ENCODE results near the gene NSG1.
"Not testable (repeated sequence)": the region's sequence is repeated elsewhere in the genome, so short reads cannot be mapped to it uniquely, and the experiment has no call there.

The NSG1 gene, protein sequence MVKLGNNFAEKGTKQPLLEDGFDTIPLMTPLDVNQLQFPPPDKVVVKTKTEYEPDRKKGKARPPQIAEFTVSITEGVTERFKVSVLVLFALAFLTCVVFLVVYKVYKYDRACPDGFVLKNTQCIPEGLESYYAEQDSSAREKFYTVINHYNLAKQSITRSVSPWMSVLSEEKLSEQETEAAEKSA

DNA sequence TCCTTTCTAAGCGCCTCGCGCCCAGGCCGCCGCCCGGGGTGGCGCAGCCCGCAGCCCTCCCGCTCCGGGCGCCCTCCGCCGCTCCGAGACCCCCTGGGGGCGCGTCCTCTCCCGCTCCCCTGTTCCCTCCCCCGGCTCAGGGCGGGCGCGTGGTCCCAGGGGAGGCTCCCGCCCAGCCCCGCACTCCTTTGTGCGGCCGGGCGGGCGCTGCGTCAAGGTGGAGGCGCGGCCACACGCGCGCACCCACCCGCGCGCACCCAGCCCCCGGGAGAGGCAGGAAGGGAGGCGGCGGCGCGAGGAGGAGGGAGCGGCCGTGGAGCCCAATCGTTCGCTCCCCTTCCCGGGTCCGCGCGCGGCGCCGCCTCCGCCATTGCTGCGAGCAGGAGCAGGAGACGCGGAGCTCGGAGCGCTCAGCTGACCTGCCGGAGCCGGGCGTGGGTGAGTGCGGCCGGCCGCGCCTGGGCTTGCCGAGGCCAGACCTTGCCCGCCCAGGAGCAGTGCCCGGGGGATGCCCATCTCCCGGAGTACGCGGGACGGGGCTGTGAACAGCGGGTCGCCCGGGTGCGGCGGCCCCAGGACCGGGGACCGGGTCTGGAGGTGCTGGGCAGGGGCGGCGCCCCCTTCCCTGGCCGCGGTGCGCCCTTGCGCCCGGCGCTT is at the start of gene NSG1:
NSG1 (plus strand) TSS at position 367 of the 657 bp plus-strand sequence. CDS start 528 bp downstream, outside the sequence.
- DNase-seq, result peak; percentile 43

DNA sequence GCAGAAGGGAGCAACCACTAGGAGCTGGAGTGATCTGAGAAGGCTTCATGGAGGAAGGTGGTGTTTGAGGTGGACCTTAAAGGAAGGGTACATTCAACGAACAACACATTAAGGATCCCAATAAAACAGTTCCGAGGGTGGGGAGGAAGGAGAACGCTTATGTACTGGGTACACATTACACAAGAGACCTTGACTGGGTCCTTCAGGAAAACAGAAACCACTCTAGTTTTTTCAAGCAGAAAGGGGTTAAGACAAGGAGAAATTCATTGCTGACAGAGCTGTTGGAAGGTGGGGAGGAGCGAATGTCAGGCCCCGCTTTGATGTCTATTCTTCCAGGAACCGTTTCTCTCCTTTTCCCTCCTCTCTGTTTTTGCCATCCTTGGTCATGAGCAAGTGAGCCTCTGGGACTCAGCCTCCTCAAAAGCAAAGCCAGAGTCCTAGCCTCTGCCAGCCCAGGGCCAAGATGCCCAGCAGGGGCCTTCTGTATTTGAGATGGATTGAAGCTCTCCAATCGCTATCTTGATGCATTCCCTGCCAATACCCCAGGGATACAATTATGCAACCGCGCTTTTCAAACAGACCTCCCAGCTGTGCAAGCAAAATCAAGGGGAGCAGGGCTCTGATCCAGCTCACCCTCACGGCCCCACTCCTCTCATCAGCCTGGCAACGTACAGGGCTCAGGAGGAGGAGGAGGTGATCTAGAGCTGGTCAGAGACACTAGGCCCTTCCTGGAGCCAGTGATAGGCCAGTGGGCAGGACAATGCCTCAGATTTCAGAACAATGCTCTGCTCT is 48.5 kb upstream of the NSG1 start:
- no peak for DNase-seq

DNA sequence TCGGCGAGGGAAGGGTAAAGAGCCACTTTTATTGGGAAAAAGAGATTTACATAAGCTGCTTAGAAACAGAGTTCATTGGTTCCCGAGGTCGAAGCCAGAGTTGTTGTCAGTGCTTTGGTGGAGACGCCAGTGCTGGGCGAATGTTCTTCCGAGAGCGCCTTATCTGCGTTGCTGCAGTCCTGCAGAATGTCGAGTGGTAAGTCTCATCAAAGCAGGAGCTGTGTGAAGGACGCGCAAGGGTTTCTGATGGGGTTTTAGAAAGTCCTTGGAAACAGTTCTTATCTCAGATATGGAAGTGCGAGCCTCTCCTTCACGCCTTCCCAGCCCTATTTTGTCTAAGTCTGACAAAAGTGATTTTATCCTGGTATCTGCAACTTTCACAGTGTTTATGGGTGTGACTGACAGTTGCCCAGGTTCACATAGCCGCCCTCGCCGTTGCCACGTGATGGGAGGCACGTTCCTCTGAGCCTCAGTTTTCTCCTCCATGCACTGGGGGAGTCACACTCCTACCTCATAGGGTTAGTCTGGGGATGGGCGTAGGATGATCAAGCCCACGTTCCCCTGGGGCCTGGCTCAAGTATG is 47.3 kb upstream of the NSG1 start:
- no peak for DNase-seq

DNA sequence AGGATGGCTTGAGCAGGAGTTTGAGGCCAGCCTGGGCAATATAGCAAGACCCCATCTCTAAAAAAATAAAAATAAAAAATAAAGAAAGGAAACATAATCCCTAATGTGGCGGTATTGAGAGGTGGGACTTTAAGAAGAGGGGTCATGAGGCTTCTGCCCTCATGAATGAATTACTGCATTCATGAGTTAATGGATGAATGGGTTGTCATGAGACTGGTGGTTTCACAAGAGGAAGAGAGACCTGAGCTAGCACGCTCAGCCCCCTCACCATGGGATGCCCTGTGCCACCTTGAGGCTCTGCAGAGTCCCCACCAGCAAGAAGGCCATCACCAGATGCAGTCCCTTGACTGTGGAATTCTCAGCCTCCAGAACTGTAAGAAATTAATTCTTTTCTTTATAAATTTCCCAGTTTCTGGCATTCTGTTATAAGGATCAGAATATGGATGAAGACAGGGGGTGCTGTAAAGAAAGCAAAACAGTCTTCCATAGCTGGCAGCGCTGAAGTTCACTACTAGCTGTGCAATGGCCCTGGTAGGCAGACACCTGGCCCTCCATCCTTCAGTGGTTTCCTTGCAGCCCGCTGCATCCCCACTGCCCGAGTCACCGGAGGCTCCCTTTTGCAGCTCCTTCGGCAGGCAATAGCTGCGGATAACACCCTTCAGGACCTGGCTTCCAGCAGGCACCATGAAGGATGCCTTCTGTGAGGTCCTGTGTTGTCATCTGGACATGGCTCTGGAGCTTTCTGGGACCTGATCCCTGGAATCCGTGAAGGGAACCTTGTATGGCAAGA is 44.8 kb upstream of the NSG1 start:
- DNase-seq, result no peak

DNA sequence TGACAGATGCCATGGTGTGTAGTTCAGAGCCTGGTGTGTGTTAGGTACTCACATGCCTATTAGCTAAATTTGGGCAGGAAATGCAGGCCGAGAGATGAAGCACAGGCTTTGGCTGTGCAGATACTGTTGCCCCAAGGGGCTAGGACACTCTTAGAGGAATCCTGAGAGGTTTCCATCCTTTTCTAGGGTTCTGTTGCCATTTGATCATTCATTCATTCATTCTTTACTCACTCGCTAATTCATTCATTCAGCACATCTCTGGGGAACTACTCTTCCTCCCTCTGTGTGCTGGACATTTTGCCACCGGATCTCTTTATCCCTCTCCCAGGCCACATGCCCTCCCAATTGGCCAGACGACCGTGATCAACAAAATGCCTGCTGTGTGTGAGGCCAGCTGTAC is 43.9 kb upstream of the NSG1 start:
- no peak for DNase-seq

DNA sequence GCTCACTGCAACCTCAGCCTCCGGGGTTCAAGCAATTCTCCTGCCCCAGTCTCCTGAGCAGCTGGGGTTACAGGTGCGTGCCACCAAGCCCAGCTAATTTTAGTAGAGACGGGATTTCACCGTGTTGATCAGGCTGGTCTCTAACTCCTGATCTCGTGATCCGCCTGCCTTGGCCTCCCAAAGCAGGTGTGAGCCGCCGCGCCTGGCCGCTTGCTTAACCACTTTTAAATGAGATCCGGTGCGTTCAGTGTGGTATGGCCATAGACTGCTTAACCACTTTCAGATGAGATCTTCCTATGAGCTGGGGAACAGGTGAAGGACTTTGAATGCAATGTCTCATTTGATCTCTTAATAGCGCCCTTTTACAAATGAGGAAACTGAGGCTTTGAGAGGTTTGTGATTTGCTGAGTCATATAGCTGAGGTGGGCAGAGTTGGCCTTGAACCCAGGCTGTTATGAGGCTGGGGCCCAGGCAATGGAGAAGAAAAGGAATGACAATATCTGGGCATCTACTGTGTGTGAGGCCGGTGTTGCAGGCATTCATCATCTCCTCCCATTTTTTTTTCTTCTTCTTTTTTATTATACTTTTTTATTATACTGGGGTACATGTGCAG is 41.9 kb upstream of the NSG1 start:
- no peak for DNase-seq

DNA sequence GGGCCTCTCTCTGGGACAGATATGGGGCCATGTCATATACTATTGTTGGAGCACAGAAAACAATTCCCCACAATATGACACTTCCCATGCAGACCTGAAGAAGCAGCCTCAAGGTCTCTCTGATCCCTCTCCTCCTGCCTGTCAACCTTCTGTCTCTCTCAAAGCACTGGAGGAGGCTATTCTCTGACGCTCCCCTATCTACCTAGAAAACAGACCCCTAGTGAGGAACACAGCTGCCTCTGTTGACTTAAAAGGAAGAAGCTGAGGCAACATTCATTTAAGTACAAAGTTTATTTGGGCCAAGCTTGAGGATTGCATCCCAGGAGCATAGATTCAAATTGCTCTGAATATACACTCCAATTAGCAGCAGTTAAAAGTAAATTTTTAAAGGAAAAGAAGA is 39.3 kb upstream of the NSG1 start:
- DNase-seq, result no peak

DNA sequence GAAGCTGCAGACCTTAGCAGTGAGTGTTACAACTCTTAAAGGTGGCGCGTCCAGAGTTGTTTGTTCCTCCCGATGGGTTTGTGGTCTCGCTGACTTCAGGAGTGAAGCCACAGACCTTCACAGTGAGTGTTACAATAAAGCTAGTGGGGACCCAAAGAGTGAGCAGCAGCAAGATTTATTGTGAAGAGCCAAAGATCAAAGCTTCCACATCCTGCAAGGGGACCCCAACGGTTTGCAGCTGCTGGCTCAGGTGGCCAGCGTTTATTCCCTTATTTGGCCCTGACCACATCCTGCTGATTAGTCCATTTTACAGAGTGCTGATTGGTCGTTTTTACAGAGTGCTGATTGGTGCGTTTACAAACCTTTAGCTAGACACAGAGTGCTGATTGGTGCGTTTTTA is 38.3 kb upstream of the NSG1 start:
- not testable (repeated sequence) for DNase-seq

DNA sequence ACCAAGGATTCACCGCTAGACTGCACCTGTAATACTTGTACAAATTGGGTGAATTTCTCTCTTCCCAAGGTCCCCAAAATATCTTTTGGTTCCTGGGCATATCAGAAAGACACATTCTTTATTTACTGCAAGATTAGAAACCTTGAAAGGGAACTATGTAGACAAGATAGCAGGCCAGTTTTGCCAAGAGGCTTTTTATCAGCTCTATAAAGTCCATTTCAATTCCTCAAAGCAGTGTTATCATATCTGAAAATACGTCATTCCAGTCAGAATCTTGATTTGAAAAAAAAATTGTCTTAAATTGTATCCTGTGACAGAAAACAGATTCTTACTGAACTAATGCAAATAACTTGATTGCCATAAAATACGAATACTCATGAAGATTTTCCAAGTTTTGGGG is 37.0 kb upstream of the NSG1 start:
- DNase-seq, result no peak

DNA sequence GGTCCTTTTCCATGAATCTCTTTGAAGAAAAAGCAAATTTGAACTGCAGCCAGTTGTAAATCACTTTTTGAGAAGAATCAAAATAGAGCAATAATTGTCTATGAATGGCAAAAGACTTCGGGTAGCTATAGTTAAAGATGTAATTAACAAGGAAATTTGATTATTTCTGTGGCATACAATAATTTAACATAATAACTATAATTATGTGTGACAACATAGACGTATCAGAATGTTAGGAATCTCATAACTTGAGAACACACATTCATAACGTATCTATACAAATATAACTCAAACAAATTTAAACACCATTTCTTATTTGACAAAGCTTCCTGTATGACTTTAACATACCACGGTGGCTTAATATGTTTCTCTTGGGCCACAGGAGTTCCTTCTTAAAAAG is 36.0 kb upstream of the NSG1 start:
- no peak for DNase-seq

DNA sequence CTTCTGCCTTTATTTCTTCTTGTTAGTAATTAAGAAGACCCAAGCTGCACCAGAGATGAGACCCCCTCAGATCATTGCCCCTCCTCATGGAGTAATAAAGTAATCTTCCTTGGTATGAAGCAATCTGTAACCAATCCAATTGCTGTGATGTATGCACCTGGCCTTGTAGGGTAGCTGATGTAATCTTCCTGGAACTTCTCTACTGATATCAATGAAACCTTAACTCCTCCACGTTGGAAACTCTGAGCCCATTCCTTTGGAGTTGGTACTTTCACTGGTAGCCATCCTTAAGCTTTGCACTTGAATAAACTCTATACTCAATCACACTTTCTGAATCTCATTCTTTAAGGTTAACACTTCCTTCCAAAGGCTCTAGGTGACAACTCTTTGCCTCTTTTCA is 31.6 kb upstream of the NSG1 start:
- no peak for DNase-seq

DNA sequence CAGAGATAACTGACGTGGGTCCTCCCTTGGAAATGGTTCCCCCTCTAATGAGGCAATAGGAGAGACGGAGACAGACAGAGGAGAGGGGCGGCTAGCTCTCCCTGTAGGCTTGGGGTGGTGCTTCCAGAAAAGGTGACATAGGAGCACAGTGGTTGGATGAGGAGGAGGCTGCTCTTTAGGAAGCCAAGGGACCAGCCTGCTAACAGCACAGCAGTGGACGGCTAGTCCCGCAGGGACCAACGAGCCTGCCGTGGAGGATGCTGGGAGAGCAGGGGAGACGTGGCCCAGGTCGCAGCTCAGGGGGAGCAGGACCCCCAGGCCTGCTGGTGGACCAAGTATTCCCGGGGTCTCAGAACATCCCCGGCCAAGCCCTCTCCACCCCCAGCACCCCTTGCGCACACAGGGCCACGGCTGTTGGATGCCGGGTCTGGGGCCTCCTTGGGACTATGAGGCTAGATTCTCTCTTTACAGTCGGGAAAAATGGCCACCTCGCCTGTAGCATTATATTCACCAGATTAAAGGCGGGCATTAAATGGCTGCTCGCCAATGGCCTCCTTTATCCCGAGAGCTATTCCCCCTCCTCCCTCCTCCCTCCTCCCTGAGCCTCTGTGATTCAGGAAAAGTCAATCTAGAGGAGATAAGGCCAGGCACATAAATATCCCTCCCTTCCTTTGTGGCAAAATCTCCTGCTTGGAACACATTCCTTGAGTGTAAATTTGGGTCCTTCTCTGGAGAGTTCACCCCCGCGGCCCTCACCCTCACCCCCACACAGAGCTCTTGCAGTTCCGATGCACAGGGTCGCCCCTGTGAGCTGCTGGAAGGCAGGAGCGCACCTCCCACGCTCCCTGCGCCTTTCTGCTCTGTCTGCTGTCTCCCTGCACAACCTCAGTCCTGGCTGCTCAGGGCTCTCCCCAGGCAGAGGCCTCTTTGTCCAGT is 30.5 kb upstream of the NSG1 start:
- no peak for DNase-seq

DNA sequence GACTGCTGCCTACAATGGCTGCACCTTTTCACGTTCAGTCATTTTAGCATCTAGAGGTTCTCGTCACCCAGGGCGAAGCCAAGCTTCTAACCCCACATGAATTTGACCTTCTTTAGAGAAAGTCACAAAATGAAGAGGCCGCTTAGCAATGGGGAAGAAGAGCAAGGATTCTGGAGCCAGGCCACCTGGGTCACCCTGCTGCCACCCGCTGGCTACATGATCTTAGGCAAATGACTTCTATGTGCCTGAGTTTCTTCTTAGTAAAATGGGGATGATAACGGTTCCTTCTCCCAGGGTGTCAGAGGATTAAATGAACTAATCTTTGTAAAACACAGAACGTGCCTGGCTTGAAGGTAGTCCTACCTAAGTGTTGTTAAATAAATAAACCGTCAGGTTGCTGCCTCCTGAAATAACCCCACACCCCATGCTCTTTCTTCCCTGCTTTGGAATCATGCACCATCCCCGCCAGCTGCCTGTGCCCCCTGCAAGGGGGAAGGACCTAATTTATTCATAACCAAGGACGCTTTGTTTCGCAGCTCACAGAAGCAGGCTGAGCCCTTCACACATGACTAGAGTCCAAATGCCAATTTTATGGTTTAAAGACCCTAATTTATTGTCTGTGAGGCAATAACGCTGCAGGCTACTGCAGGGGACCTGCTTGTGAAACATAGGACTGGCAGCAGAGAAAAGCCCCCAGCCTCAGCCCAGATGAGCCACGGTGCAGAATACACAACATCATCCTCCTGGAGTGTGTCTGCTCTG is 28.6 kb upstream of the NSG1 start:
- no peak for DNase-seq

DNA sequence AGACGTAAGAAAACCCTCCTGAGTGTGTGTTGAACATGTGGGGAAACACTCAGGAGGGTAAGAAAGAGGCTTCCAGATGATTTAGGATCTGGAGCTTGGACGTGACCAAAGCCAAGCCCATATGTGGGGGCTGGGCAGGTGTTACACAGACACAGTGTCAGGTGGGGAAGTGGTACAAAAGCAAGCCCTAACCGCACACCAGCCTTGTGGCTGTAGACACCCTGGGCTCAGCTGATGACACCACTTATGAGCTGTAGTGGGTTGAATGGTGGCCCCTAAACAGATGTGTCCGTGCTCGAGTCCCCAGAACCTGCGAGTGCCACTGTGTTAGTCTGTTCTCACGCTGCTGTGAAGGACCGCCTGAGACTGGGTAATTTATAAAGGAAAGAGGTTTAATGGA is 25.0 kb upstream of the NSG1 start:
- no peak for DNase-seq

DNA sequence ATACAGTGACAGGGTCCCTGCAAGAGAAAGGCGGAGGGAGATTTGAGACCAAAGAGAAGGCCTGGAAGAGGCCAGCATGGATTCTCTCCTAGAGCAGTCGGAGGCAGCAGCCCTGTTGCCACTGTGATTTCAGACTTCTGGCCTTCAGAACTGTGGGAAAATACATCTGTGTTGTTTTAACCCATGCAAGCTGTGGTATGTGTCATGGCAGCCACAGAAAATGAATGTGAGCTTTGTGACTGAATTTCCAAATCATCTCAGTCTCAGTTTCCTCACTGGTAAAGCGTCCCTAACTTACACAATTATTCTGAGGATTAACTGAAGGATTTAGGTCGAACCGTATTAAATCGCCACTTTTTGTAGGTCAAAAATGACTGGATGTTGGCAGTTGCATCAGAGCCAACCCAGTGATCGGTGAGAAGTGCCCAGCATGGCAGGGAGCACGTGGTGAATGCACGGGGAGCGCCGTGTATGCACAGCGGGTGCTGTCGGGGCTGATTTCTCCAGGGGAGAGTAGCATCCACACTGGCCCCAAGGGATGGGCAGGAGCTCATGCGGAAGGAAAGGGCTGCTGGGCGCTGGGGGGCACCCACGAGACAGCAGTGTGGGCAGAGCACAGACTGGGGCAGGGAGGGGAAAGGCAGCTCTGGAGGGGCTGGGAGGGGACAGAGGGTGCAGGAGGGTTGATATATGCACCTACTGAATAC is 23.8 kb upstream of the NSG1 start:
- DNase-seq, result no peak

DNA sequence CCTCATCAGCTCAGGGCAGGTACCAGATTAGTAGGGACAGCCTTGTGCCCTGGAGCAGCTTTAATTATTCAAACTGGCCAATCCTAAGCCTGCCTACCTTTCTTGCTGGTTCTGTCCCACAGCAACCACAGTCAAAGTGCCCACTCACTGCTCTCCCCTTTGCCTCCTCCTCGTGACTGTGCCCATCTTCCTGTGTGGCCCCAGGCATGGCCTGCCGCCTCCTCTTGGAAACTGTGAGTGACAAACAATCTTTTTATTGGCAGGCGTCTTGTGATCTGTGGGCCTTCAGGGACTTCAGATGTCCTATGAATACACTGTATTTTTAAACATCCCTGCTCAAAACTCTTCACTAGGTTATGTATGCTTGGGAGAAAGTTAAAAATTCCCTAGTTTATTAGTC is 22.8 kb upstream of the NSG1 start:
- no peak for DNase-seq

DNA sequence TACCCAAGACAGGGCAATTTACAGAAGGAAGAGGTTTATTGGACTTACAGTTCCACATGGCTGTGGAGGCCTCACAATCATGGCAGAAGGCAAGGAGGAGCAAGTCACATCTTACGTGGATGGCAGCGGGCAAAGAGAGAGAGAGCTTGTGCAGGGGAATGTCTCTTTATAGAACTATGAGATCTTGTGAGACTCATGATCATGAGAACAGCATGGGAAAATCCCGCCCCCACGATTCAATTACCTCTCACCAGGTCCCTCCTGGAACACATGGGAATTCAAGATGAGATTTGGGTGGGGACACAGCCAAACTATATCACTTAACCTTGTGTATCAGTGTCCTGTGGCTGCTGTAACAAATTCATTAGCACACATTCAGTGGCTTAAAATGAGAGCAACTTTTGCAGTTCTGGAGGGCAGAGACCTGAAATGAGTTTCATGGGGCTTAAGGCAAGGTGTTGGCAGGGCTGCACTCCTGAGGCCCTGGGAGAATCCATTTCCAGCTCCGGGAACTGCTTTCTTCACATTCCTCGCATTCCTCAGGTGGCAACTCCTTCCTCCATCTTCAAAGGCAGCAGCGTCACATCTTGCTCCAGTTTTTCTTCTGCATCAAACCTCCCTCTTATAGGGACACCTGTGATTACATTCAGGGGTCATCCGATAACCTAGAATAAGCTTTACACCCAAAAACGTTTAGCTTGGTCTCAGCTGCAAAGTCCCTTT is 22.3 kb upstream of the NSG1 start:
- no peak for DNase-seq

DNA sequence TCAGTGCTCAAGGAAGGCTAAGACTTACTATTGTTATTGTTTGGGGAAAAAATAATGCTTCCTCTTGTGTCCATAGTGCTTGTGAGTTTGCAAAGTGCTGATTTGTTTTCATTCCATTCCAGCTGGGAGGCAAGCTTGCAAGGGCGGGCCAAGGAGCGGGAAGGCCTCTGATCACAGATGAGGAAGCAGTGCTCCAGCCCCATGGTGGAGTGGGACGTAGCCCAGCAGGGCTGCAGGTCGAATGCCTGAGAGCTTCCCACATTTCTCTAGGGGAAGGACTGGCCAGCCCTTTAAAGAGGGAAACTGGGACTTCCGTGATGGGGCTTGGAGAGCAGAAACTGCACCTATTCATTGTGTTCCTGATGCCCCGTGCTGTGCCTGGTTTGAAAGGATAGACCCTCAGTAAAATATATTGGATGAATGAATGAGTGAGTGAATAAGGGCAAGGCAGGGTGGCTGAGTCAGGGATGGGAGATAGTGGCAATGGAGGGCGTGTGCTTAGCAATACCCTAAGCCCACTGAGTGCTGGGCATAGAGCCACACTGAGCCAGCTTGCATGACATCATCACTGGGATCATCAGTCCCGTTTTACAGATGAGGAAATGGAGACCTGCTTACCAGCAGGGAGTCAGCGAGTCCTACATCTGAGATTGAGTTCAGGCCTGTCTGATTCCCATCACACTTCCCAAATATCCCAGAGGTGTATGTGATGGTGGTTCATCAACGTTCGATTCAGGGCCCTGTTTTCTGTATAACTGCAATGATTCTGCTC is 17.9 kb upstream of the NSG1 start:
- no peak for DNase-seq
